GM12873 (cell line): Measurements from ENCODE around the gene EPS8L2.

Experiments
- TF ChIP-seq, protein P1 (sequence below): IDR thresholded peaks from 2 replicates; pipeline ENCODE4 v1.5.1; 2012; ENCODE audit warnings: low read depth, mild to moderate bottlenecking, moderate library complexity, low read length, control low read depth; ENCODE audit not compliant: insufficient read depth; ENCODE audit errors: missing control alignments

EPS8L2 gene

DNA sequence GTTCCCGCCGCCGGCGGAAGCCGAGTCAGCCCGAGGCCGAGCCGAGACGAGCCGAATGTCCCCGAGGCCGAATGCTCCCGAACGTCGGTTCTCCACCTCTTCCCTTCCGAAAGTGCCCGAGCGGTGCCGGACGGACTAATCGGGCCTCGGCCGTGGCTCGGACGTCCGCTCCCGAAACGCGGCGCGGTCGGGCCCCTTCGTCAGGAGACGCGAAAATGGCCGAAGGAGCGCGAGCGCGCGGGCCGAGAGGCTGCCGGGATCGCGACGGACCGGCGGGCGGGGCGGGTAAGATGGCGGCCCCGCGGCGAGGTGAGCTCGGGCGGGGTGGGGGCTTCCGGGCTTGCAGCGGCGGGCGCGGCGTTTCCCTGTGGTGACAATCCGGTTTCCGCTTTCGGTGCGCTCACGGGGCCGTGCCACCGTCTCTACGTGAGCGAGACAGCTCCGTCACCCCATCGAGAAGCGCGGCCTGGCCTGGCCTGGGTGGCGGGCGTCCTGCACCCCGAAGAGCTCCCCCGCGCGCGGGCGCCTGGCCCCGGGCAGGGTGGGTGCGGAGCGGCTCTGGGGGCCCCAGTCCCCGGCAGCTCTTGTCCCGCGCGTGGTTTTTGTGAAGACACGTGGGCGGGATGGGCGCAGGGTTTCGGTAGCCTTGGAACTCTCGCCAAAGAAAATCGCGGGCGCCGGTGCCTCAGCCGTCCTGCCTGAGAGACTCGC, 10.3 kb upstream of the EPS8L2 start, which contains the start of gene TMEM80:
TMEM80 (plus strand) TSS at position 279 of the 711 bp plus-strand sequence; CDS start at position 291, 12 bp downstream.
- TF ChIP-seq, protein P1, sequence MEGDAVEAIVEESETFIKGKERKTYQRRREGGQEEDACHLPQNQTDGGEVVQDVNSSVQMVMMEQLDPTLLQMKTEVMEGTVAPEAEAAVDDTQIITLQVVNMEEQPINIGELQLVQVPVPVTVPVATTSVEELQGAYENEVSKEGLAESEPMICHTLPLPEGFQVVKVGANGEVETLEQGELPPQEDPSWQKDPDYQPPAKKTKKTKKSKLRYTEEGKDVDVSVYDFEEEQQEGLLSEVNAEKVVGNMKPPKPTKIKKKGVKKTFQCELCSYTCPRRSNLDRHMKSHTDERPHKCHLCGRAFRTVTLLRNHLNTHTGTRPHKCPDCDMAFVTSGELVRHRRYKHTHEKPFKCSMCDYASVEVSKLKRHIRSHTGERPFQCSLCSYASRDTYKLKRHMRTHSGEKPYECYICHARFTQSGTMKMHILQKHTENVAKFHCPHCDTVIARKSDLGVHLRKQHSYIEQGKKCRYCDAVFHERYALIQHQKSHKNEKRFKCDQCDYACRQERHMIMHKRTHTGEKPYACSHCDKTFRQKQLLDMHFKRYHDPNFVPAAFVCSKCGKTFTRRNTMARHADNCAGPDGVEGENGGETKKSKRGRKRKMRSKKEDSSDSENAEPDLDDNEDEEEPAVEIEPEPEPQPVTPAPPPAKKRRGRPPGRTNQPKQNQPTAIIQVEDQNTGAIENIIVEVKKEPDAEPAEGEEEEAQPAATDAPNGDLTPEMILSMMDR: no peak

DNA sequence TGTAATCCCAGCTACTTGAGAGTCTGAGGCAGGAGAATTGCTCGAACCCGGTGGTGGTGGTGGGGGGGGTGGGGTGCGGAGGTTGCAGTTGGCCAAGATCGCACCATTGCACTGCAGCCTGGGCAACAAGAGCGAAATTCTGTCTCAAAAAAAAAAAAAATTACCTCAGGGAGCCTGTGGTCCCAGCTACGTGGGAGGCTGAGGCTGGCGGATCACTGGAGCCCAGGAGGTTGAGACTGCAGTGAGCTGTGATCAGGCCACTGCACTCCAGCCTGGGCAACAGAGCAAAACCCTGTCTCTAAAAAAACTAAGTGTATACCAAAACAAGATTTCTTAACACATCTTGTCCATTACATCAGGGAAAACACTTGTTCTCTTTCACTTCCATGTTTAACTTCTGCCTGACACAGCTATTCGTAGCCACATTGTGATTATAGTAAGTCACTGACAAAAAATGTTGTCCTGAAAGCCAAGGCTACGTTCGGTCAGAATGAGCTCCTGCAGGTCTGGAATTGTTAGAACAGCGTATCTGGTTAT, 9.0 kb upstream of the EPS8L2 start:
- TF ChIP-seq, protein P1: no peak

DNA sequence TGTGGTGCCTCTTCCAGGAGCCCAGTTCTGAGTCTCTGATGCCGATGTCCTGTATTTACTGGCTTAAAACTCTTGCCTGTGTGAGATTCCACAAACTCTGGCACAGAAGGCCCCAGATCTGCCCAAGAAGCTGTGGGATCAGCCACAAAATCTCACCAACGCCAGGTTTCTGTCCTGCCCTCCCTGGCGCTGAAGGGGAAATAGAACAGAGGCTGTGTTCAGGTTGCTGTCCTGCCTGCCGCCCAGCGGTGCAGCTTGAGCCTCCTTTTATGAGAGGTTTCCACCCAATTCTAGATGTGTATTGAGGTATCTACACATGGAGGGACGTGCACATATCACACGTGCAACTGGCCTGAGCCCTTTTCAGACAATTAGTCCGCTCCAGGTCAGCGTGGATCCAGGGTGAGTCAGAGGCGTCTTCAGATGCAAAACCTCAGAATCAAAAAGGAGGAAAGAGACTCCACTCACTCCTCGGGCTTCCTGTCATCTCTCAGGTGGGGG, 8.2 kb upstream of the EPS8L2 start:
- TF ChIP-seq, protein P1: no peak

DNA sequence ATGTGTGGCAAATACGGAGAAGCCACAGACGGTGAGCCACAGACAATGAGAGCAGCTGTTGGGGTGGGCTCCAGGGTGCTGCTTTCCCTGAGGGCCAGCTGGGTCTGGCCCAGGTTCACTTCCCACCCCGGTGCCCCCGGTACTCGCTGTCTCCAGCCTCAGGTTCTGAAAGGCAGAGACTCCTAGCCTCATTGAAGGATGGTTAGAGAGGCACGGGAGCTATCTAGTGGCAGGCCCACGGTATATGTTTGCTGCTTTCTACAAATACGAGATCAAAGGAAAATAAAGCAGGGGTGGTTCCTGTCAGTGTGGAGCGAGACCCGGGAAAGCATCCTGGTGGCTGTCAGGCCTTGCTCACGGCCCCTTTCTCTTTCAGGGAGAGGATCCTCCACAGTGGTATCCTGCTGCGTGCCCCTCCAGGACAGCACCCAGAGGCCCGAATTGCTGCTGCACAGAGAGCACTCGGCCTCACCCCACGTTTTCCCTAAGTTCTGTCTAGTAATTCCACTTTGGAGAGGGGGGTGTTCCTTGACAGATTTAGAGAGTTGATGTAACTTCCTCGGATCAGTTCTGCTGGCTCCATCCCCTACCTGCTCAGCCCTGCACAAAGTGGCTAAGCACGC, 7.4 kb upstream of the EPS8L2 start:
- TF ChIP-seq, protein P1: no peak

DNA sequence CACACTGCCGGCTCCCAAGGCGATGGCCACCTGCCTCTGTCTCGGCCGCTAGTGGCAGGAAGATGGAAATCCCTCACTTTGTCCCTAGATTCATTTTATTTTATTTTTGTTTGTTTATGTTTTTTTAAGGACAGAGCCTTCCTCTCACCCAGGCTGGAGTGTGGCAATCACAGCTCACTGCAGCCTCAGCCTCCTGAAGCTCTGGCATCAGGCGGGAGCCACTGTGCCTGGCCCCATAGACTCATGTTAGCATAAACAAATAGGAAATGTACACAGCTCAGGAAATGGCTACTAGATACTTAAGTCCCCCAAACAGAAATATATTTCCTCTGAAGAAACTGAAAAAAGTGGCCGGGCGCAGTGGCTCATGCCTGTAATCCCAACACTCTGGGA, 6.9 kb upstream of the EPS8L2 start:
- TF ChIP-seq, protein P1: no peak

DNA sequence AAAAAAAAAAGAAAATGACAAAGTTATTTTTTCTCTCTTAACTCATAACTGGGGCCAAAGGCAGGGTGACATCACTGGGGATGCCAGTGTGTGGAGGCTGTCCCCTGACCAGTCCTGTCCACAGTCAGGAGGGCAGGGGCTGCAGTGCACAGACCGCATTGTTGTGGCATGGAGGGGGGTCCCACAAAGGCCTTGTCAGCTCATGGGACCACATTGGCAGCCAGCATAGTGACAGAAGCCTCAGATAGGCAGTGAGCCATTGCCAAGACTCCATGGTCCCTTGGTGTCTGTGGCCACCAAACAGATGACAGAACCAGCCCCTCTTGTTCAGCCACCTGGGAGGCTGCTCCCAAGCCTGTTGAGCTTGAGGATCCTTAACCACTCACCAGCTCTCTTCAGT, 6.3 kb upstream of the EPS8L2 start:
- TF ChIP-seq, protein P1: no peak

DNA sequence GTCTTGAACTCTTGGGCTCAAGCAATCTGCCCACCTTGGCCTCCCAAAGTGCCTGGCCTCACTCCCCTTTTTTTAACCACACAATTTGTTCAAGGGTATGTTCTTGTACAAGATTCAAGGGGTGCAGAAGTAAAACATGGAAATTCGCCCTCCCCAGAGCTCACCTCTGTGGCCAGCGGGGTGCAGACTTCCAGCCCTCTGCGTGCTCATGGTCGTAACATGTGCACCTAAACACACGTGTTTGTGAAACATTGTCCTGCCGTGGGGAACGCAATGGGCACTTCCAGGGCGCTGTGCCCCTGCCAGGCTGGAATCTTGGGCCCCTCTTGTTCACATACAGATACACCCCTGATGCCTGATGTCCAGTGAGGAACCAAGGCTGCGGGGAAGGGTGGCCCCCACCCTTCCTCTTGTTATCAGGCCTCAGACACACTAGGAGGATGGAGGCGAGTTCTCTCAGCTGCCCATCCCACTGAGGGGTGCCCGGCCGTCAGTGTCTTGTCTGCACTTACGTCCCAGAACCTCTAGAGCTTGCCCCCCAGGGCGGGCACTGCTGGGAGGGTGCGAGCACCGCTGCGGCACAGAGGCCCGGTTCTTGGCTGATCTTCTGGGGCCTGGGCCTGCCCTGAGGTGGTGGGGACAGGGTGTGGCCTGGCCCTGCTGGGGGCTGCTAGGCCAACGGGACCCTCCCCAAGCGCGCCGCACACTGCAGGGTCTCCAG, 4.1 kb upstream of the EPS8L2 start:
- TF ChIP-seq, protein P1: no peak
